AG09319 (cell line): ENCODE measurements around the gene OR1D5.

ENCODE experiments used
- DNase-seq: peaks from one replicate; pipeline ENCODE4 v3.0.0-alpha.2; 2010; ENCODE audit warnings: low read depth; ENCODE audit errors: extremely low read depth
- TF ChIP-seq, protein P1 (sequence below): IDR thresholded peaks from 2 replicates; pipeline ENCODE4 v1.5.1; 2011; ENCODE audit warnings: low read depth, mild to moderate bottlenecking, inconsistent platforms, low read length, moderate library complexity

Gene OR1D5

GRCh38 chr17:3043737-3044365, 19.6 kb downstream of the OR1D5 start:
- TF ChIP-seq, protein P1, sequence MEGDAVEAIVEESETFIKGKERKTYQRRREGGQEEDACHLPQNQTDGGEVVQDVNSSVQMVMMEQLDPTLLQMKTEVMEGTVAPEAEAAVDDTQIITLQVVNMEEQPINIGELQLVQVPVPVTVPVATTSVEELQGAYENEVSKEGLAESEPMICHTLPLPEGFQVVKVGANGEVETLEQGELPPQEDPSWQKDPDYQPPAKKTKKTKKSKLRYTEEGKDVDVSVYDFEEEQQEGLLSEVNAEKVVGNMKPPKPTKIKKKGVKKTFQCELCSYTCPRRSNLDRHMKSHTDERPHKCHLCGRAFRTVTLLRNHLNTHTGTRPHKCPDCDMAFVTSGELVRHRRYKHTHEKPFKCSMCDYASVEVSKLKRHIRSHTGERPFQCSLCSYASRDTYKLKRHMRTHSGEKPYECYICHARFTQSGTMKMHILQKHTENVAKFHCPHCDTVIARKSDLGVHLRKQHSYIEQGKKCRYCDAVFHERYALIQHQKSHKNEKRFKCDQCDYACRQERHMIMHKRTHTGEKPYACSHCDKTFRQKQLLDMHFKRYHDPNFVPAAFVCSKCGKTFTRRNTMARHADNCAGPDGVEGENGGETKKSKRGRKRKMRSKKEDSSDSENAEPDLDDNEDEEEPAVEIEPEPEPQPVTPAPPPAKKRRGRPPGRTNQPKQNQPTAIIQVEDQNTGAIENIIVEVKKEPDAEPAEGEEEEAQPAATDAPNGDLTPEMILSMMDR = no peak; the same call in 1 of the 2 replicates
- no peak for DNase-seq

- DNase-seq = no peak
- TF ChIP-seq, protein P1 = no peak
Measured at GRCh38 chr17:3040882-3041281, 22.5 kb downstream of the OR1D5 start.

GRCh38 chr17:3039736-3040135, 23.7 kb downstream of the OR1D5 start:
- TF ChIP-seq, protein P1 = no peak
- no peak for DNase-seq

- no peak for DNase-seq
- TF ChIP-seq, protein P1 = no peak
Measured at GRCh38 chr17:3038941-3039340, 24.5 kb downstream of the OR1D5 start.

DNA sequence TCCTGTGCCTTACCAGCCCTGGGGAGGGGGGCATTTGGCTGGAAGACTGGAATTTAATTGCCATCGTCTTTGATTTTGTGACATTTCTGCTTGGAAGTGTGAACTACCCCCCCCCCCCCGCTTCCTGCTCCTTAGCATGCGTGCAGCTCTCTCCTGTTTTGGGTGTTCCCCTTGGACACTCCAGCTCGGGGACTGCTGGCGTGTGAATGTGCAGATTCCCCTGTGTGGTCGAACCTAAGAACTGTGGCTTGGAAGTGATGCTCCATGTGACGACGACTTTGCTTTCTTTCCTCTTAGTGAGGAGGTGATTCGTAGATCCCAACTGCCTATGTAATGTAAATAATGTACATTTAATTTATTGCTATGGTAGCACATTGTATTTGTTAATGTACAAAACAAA, 26.1 kb downstream of the OR1D5 start:
- no peak for DNase-seq
- TF ChIP-seq, protein P1 = no peak

DNA sequence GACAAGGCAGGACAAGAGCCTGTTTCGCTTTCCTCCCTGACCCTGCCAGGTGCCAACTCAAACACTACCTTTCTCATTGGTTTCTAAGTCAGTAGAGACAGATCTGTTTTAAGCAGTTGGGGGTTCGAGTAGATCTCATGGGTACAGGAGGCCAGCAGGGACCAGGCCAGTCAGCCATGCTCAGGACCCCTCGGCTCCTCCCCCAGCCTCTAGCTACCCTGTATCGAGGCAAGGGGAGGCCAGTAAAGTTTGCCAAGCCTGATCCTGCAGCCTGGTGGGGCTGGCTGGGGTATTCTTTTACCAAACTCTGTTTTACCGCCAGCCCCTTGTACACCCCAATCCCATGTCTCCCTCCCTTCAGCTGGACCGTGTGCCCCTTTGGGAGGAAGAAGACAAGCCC, 26.6 kb downstream of the OR1D5 start:
- TF ChIP-seq, protein P1 = no peak
- DNase-seq = no peak

- DNase-seq = no peak
- TF ChIP-seq, protein P1 = no peak
Measured at GRCh38 chr17:3035968-3036280, 27.5 kb downstream of the OR1D5 start.
